ENCODE data around the gene CKAP5.

Gene CKAP5

GRCh38 chr11:46845740-46846509, at the start of gene CKAP5:
Gene CKAP5, minus strand, starts transcription at chr11:46846280. Its CDS starts 25,049 bp downstream, at chr11:46821231.
- peak; percentile 87 for DNase-seq

- no peak for DNase-seq
Observed at GRCh38 chr11:46895821-46896220, 49.7 kb upstream of the CKAP5 start.

- no peak for DNase-seq
Observed at GRCh38 chr11:46894961-46895360, 48.9 kb upstream of the CKAP5 start.

GRCh38 chr11:46894506-46894905, 48.4 kb upstream of the CKAP5 start:
- peak; percentile 83 for DNase-seq

- DNase-seq = no peak
Observed at GRCh38 chr11:46892838-46893237, 46.8 kb upstream of the CKAP5 start.

- no peak for DNase-seq
Observed at GRCh38 chr11:46892109-46892508, 46.0 kb upstream of the CKAP5 start.

- no peak for DNase-seq
Observed at GRCh38 chr11:46890665-46891064, 44.6 kb upstream of the CKAP5 start.

GRCh38 chr11:46889689-46890475, 43.8 kb upstream of the CKAP5 start:
- peak; percentile 64 for DNase-seq

GRCh38 chr11:46889251-46889650, 43.2 kb upstream of the CKAP5 start:
- no peak for DNase-seq

GRCh38 chr11:46888636-46889035, 42.6 kb upstream of the CKAP5 start:
- no peak for DNase-seq

GRCh38 chr11:46886211-46886610, 40.1 kb upstream of the CKAP5 start:
- no peak for DNase-seq

GRCh38 chr11:46879056-46879585, 33.0 kb upstream of the CKAP5 start:
- no peak for DNase-seq

GRCh38 chr11:46877580-46877979, 31.5 kb upstream of the CKAP5 start:
- DNase-seq = no peak

- DNase-seq = no peak
Observed at GRCh38 chr11:46876471-46876870, 30.4 kb upstream of the CKAP5 start.

- no peak for DNase-seq
Observed at GRCh38 chr11:46874586-46874985, 28.5 kb upstream of the CKAP5 start.

- DNase-seq = no peak
Observed at GRCh38 chr11:46868912-46869311, 22.8 kb upstream of the CKAP5 start.

GRCh38 chr11:46865340-46865739, 19.3 kb upstream of the CKAP5 start:
- DNase-seq = no peak

- no peak for DNase-seq
Observed at GRCh38 chr11:46860218-46860617, 14.1 kb upstream of the CKAP5 start.

GRCh38 chr11:46858920-46859546, 13.0 kb upstream of the CKAP5 start:
- no peak for DNase-seq

- no peak for DNase-seq
Observed at GRCh38 chr11:46857666-46858065, 11.6 kb upstream of the CKAP5 start.

- DNase-seq = no peak
Observed at GRCh38 chr11:46856605-46857343, 10.7 kb upstream of the CKAP5 start.

GRCh38 chr11:46855863-46856262, 9.8 kb upstream of the CKAP5 start:
- DNase-seq = no peak

GRCh38 chr11:46855167-46855566, 9.1 kb upstream of the CKAP5 start:
- DNase-seq = no peak
